Endothelial cell of umbilical vein (primary cell): ENCODE data around the gene METTL9. TPM values are rescaled to one million over a fixed set of nuclear protein-coding genes. Genes with fewer than 3 reads are reported as not detected.
"Not testable (repeated sequence)": the region's sequence is repeated elsewhere in the genome, so short reads cannot be mapped to it uniquely, and the experiment has no call there.

Experiments used
- BruUV-seq: library from RNA; stranded (reverse); fragments of 400-500 nt; replicated peaks from 2 replicates; lab custom pipeline; 2021; lab: Mats Ljungman, UMichigan
- CTCF ChIA-PET: fragments of 300-600, 350-600 bp; sonication (Branson Sonifier 250); formaldehyde crosslinking; loops from one replicate; lab custom pipeline; 2021; ENCODE audit warnings: antibody characterized with exemption, inconsistent platforms; lab: Charles Lee
- POLR2A ChIA-PET: fragments of 300-600, 350-600 bp; sonication (Branson Sonifier 250); formaldehyde crosslinking; loops from one replicate; lab custom pipeline; 2021; ENCODE audit warnings: antibody characterized with exemption, inconsistent platforms; lab: Charles Lee
- DNase-seq: peaks from one replicate; pipeline ENCODE4 v3.0.0-alpha.2; 2011; ENCODE audit warnings: low read depth, low spot score
- FAIRE-seq: peaks from 2 replicates; lab custom pipeline; 2011; peaks lifted over from hg19 to GRCh38; lab: Jason Lieb, UNC
- H2AFZ ChIP-seq: 2 replicates; pipeline ENCODE4 v1.6.0; 2012; ENCODE audit warnings: low read depth, low read length, control low read depth, inconsistent platforms
- H3K27ac ChIP-seq: 2 replicates; pipeline ENCODE4 v1.5.1; 2011; ENCODE audit warnings: low read depth, mild to moderate bottlenecking, control low read depth, low read length, moderate library complexity; ENCODE audit not compliant: insufficient read depth
- H3K27me3 ChIP-seq, 2 experiments: 2 replicates each; pipeline versions ENCODE4 v1.6.0 to v1.6.1; 2011; ENCODE audit warnings: low read length in 2 of 2, mixed read lengths in 1 of 2; ENCODE audit not compliant: control insufficient read depth in 2 of 2, insufficient read depth in 2 of 2
- H3K36me3 ChIP-seq, 2 experiments: 2 replicates in 1 of 2; 3 replicates in 1 of 2; pipeline ENCODE4 v1.5.1; 2011; ENCODE audit warnings: low read length in 2 of 2, mild to moderate bottlenecking in 1 of 2, moderate library complexity in 1 of 2; ENCODE audit not compliant: control insufficient read depth in 2 of 2, insufficient read depth in 2 of 2; ENCODE audit errors: extremely low read depth in 1 of 2
- H3K4me1 ChIP-seq: 3 replicates; pipeline ENCODE4 v1.5.1; 2011; ENCODE audit warnings: mild to moderate bottlenecking, low read length; ENCODE audit not compliant: control insufficient read depth, insufficient read depth; ENCODE audit errors: extremely low read depth
- H3K4me2 ChIP-seq: 2 replicates; pipeline ENCODE4 v1.6.1; 2011; ENCODE audit warnings: low read length, control low read depth, mixed read lengths; ENCODE audit not compliant: insufficient read depth
- H3K4me3 ChIP-seq, 3 experiments: fragments of 200-600 bp in 1 of 3; sonication (generic), shearing (Covaris generic) in 1 of 3; replicated peaks in 1 of 3; 2 replicates each; pipeline ENCODE4 v1.5.1; 2011 to 2016; ENCODE audit warnings: control low read depth in 3 of 3, low read length in 3 of 3, mild to moderate bottlenecking in 2 of 3, inconsistent platforms in 1 of 3, low read depth in 1 of 3, moderate library complexity in 1 of 3; ENCODE audit not compliant: insufficient read depth in 1 of 3
- H3K79me2 ChIP-seq: 2 replicates; pipeline ENCODE4 v1.6.0; 2012; ENCODE audit warnings: low read length, inconsistent platforms; ENCODE audit not compliant: control insufficient read depth, insufficient read depth
- H3K9ac ChIP-seq: replicated peaks from 2 replicates; pipeline ENCODE3; 2011; ENCODE audit warnings: low read length, control low read depth; ENCODE audit not compliant: insufficient read depth; ENCODE audit errors: extremely low read depth
- H3K9me1 ChIP-seq: replicated peaks from 3 replicates; pipeline ENCODE4 v1.6.0; 2011; ENCODE audit warnings: mild to moderate bottlenecking, low read length; ENCODE audit not compliant: control insufficient read depth, insufficient read depth; ENCODE audit errors: extremely low read depth
- H3K9me3 ChIP-seq: replicated peaks from 2 replicates; pipeline ENCODE4 v1.5.1; 2012; ENCODE audit warnings: low read length, inconsistent platforms; ENCODE audit not compliant: control insufficient read depth, insufficient read depth
- H4K20me1 ChIP-seq: replicated peaks from 2 replicates; pipeline ENCODE3; 2011; ENCODE audit warnings: mild to moderate bottlenecking, low read length; ENCODE audit not compliant: control insufficient read depth, insufficient read depth; ENCODE audit errors: extremely low read depth
- EZH2 ChIP-seq: IDR thresholded peaks from 2 replicates; pipeline ENCODE4 v1.6.1; 2012; ENCODE audit warnings: borderline replicate concordance, low read depth, mild to moderate bottlenecking, moderate library complexity, low read length, inconsistent platforms; ENCODE audit not compliant: severe bottlenecking
- JUN ChIP-seq: IDR thresholded peaks from 2 replicates; pipeline ENCODE4 v1.6.1; 2011; ENCODE audit warnings: borderline replicate concordance, low read depth; ENCODE audit not compliant: insufficient read length, insufficient read depth
- MYC ChIP-seq: IDR thresholded peaks from one replicate; pipeline ENCODE4 v1.6.1; 2011; ENCODE audit warnings: mild to moderate bottlenecking, low read depth, low read length
- POLR2AphosphoS5 ChIP-seq: IDR thresholded peaks from 2 replicates; pipeline ENCODE4 v1.6.1; 2012; ENCODE audit warnings: low read depth, mild to moderate bottlenecking, control low read depth, low read length, moderate library complexity; ENCODE audit not compliant: insufficient read depth
- dilution Hi-C: fragments of 300-500 bp; cut with MboI; formaldehyde crosslinking; loops from one replicate; pipeline ENCODE4 v1.15.0; 2019; ENCODE audit warnings: low sequenced_read_pairs; ENCODE audit not compliant: extremely low pct_ligation_motif_present
- intact Hi-C: fragments of 100-400 bp; cut with micrococcal nuclease; formaldehyde crosslinking; loops from one replicate; pipeline ENCODE4 v1.10.0; 2022
- polyA plus RNA-seq, 4 experiments: library from polyadenylated mRNA; depleted of rRNA in 3 of 4; stranded (reverse) in 3 of 4; unstranded in 1 of 4; fragments of >200 nt; gene quantifications; 2 replicates each; pipeline versions ENCODE4 v1.2.1 to v1.2.3, GENCODE V29; 2011 to 2012; ENCODE audit warnings: missing spikeins in 1 of 4
- total RNA-seq: library from RNA; stranded (reverse); gene quantifications from 2 replicates; pipeline ENCODE4 v1.2.3, GENCODE V29; 2021
- TF ChIP-seq, protein P1 (sequence below): IDR thresholded peaks from 2 replicates; pipeline ENCODE4 v1.6.1; 2011; ENCODE audit not compliant: insufficient read depth, insufficient read length

Gene METTL9
- total and polyA plus RNA-seq, 2 donors (not counting 3 experiments of a cell fraction or from before 2014, with no cell fraction given): 53.8 to 121 TPM

GRCh38 chr16:21565861-21566669, 33.3 kb upstream of the METTL9 start:
- FAIRE-seq (no peak), DNase-seq (no peak)
- H3K9me1 ChIP-seq: no peaks in the 10 kb centered on the region
- H3K27ac ChIP-seq: no peak overlapping the region
- no peak for TF ChIP-seq EZH2
- no peak for TF ChIP-seq MYC
- TF ChIP-seq, protein P1, sequence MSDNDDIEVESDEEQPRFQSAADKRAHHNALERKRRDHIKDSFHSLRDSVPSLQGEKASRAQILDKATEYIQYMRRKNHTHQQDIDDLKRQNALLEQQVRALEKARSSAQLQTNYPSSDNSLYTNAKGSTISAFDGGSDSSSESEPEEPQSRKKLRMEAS: no peak
- no peak for TF ChIP-seq JUN
- no peak overlapping the region for H3K4me2 ChIP-seq
- ChIA-PET POLR2A (no interaction called here), CTCF (interaction anchor here (0.8 to 1.4 kb wide), 2 partner anchors 11 to 755 kb away, joined by 3 to 4 read pairs; no protein-coding TSS in a partner anchor)
- BruUV-seq: no TSS peak
- H3K27me3 ChIP-seq: peaks cover 6 to 20% of the 10 kb centered on the region in 2 experiments
- no peaks in the 10 kb centered on the region for H3K36me3 ChIP-seq
- H3K4me1 ChIP-seq: no peaks in the 10 kb centered on the region
- H3K9me3 ChIP-seq: no peaks in the 10 kb centered on the region
- intact Hi-C loops: no loop called here
- no peak overlapping the region for H3K9ac ChIP-seq
- H3K4me3 ChIP-seq: no peak overlapping the region
- no peaks in the 10 kb centered on the region for H4K20me1 ChIP-seq
- no peak overlapping the region for H2AFZ ChIP-seq
- no peaks in the 10 kb centered on the region for H3K79me2 ChIP-seq
- dilution Hi-C loops: no loop called here

- ChIA-PET POLR2A (no interaction called here), CTCF (interaction anchor here (1.4 to 1.6 kb wide), 2 partner anchors 10 to 17 kb away, joined by 3 to 4 read pairs; no protein-coding TSS in a partner anchor)
- no TSS peak for BruUV-seq
- FAIRE-seq (no peak), DNase-seq (no peak)
- H3K9me1 ChIP-seq: no peaks in the 10 kb centered on the region
- peaks cover 6 to 20% of the 10 kb centered on the region in 2 experiments for H3K27me3 ChIP-seq
- H2AFZ ChIP-seq: no peak overlapping the region
- no peaks in the 10 kb centered on the region for H3K4me1 ChIP-seq
- TF ChIP-seq POLR2AphosphoS5: no peak
- no peak overlapping the region for H3K4me3 ChIP-seq
- no peaks in the 10 kb centered on the region for H3K36me3 ChIP-seq
- H3K79me2 ChIP-seq: no peaks in the 10 kb centered on the region
- dilution Hi-C loops: no loop called here
- H3K27ac ChIP-seq: no peak overlapping the region
- no peak overlapping the region for H3K9ac ChIP-seq
- no peaks in the 10 kb centered on the region for H4K20me1 ChIP-seq
- no peaks in the 10 kb centered on the region for H3K9me3 ChIP-seq
- intact Hi-C loops: no loop called here
- no peak overlapping the region for H3K4me2 ChIP-seq
Observed at GRCh38 chr16:21566891-21567414, 32.4 kb upstream of the METTL9 start.

- H3K9ac ChIP-seq, H2AFZ ChIP-seq, H3K4me1 ChIP-seq, FAIRE-seq, POLR2A ChIA-PET, BruUV-seq, H3K9me3 ChIP-seq, dilution Hi-C loops, intact Hi-C loops, H3K36me3 ChIP-seq, H4K20me1 ChIP-seq, H3K79me2 ChIP-seq, H3K4me3 ChIP-seq, H3K27ac ChIP-seq, H3K4me2 ChIP-seq, DNase-seq, H3K9me1 ChIP-seq: not testable (repeated sequence)
- CTCF ChIA-PET: interaction anchor here (0.6 to 1.6 kb wide), 5 partner anchors 10 to 90 kb away, joined by 3 to 4 read pairs (median 3); no protein-coding TSS in a partner anchor
- peaks cover 6 to 20% of the 10 kb centered on the region in 2 experiments for H3K27me3 ChIP-seq
Observed at GRCh38 chr16:21567496-21567895, 31.9 kb upstream of the METTL9 start.
